BJ (cell line): ENCODE data around the gene MTUS2. TPM values are rescaled to one million over a fixed set of nuclear protein-coding genes. Genes with fewer than 3 reads are reported as not detected.

Source experiments
- CTCF ChIA-PET: fragments of 350-600 bp; formaldehyde crosslinking; extraction: SDS; loops from one replicate; lab custom pipeline; 2021; ENCODE audit warnings: antibody characterized with exemption, inconsistent platforms; lab: Yijun Ruan, JAX
- POLR2A ChIA-PET: fragments of 300-600 bp; sonication (Branson Sonifier 250); formaldehyde crosslinking; extraction: SDS; loops from one replicate; lab custom pipeline; 2021; ENCODE audit warnings: antibody characterized with exemption; lab: Charles Lee
- DNase-seq: peaks from one replicate; pipeline ENCODE4 v3.0.0-alpha.2; 2011; ENCODE audit warnings: low read depth
- H3K27me3 ChIP-seq: 2 replicates; pipeline ENCODE4 v1.6.0; 2011; ENCODE audit warnings: low read length; ENCODE audit not compliant: control insufficient read depth, insufficient read depth
- H3K36me3 ChIP-seq: 2 replicates; pipeline ENCODE4 v1.5.1; 2011; ENCODE audit warnings: low read length; ENCODE audit not compliant: control insufficient read depth, insufficient read depth
- H3K4me3 ChIP-seq: 2 replicates; pipeline ENCODE4 v1.5.1; 2011; ENCODE audit warnings: low read depth, mild to moderate bottlenecking, control low read depth, low read length
- CTCF ChIP-seq: IDR thresholded peaks from 2 replicates; pipeline ENCODE4 v1.5.1; 2011; ENCODE audit warnings: low read depth, mild to moderate bottlenecking, control low read depth, inconsistent platforms, low read length, moderate library complexity; ENCODE audit not compliant: insufficient read depth
- polyA plus RNA-seq: library from polyadenylated mRNA; depleted of rRNA; stranded (reverse); fragments of >200 nt; gene quantifications from 2 replicates; pipeline ENCODE4 v1.2.3, GENCODE V29; 2011

The MTUS2 gene
- polyA plus RNA-seq, 1 experiment = 0.05 TPM

GRCh38 chr13:28851422-28851821 is 31.3 kb downstream of the MTUS2 start:
- ChIA-PET POLR2A (no interaction called here), CTCF (no interaction called here)
- no peak for TF ChIP-seq CTCF

DNA sequence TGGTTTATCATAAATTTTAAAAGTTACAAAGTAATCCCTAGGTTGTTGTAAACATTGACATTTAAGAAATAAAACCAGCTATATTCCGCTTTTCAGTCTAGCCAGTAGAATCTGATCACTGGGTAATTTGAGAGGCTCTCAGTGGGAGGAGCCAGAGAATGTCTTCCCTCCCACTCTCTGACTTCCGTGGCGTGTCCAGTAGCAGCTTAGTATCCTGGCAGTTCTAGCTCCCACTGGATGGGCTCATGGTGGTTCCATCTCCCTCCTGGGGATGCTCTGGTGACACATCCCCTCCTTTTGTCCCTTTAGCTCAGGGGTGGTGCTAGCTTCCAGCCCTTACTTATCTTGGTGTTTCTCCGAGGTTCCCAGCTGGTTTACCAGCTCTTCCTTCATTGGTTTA is 34.5 kb downstream of the MTUS2 start:
- TF ChIP-seq CTCF = no peak
- POLR2A ChIA-PET = no interaction called here
- peaks cover 1% of the 10 kb centered on the region for H3K27me3 ChIP-seq

More at GRCh38 chr13:28851422-28851821, 31.3 kb downstream of the MTUS2 start:
- Histone ChIP-seq H3K36me3 (no peaks in the 10 kb centered on the region), H3K27me3 (peaks cover 3% of the 10 kb centered on the region), H3K4me3 (no peak overlapping the region)
- DNase-seq = no peak

DNA sequence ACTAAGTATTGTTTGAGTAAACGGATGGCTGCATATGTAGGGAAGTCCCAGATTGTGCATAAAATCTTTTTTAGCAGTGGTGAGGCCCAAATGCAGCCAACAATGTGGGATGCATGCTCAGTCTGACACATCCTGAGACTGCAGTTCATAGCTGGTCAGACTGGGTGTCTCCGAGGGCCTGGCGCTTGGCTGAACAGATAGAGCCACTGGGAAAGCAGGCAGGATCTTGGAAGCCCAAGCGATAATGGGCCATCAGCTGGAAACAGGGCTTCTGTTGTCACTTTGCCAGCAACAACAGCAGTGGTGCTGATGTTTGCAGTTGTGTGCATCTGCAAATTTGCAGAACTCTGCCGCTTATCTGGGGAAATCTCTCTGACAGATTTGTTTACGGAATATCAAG is 36.1 kb downstream of the MTUS2 start:
- Histone ChIP-seq H3K27me3 (peaks cover 1% of the 10 kb centered on the region), H3K4me3 (no peak overlapping the region), H3K36me3 (no peaks in the 10 kb centered on the region)
- no peak for TF ChIP-seq CTCF
- DNase-seq = no peak
- CTCF ChIA-PET = no interaction called here
- POLR2A ChIA-PET = no interaction called here

More for the DNA sequence above, 34.5 kb downstream of the MTUS2 start:
- CTCF ChIA-PET = no interaction called here
- H3K36me3 ChIP-seq = no peaks in the 10 kb centered on the region
- no peak for DNase-seq
- H3K4me3 ChIP-seq = no peak overlapping the region

DNA sequence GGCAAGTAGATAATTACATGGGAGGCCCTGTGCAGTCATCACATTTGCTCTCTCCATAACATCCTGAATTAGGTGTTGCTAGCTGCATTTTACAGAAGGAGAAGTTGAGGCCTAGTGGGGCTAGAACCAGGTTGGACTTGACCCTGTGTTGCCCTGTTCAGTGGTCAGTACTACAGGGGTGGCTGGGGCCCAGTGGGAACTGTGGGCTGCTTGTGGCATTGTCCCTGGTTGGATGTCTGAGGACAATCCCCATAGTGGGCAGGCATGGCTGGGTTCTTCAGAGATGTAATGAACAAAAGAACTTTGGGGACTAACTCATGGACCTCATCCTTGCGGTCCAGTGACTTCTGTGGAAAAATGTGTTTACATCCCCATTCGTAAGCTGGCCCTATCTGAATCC is 38.9 kb downstream of the MTUS2 start:
- H3K27me3 ChIP-seq = peaks cover 2% of the 10 kb centered on the region
- DNase-seq = no peak
- TF ChIP-seq CTCF = no peak
- H3K36me3 ChIP-seq = no peaks in the 10 kb centered on the region
- CTCF ChIA-PET = no interaction called here
- POLR2A ChIA-PET = no interaction called here
- no peak overlapping the region for H3K4me3 ChIP-seq

DNA sequence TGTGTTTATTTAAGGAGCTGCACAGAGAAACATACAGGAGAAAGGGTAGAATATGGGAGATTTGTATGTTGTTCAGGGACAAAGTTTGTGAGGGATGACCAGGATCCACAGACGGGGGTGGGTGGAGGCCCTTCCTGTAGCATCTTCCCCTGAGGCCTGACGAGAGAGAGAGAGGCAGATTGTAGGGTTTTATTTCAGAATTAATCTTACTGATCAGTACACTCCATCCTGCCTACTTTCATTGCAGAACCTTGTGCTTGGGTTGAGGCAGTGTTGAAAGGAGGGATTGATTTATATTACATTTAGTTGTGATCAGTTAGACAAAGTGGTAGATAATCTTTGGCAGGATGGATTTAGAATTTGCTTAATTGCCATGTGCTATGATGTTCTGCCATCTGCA is 39.6 kb downstream of the MTUS2 start:
- CTCF ChIA-PET = no interaction called here
- DNase-seq = no peak
- TF ChIP-seq CTCF = no peak
- H3K36me3 ChIP-seq = no peaks in the 10 kb centered on the region
- POLR2A ChIA-PET = no interaction called here
- no peak overlapping the region for H3K4me3 ChIP-seq
- peaks cover 2% of the 10 kb centered on the region for H3K27me3 ChIP-seq
